GM12892 (cell line): ENCODE data around the gene EFCAB8.

Experiments used
- POLR2A ChIP-seq: IDR thresholded peaks from 2 replicates; pipeline ENCODE4 v1.6.1; 2011; ENCODE audit warnings: low read depth, low read length, control low read depth
- POLR2AphosphoS5 ChIP-seq: IDR thresholded peaks from 2 replicates; pipeline ENCODE4 v1.6.1; 2011; ENCODE audit warnings: low read depth, low read length, control low read depth

DNA sequence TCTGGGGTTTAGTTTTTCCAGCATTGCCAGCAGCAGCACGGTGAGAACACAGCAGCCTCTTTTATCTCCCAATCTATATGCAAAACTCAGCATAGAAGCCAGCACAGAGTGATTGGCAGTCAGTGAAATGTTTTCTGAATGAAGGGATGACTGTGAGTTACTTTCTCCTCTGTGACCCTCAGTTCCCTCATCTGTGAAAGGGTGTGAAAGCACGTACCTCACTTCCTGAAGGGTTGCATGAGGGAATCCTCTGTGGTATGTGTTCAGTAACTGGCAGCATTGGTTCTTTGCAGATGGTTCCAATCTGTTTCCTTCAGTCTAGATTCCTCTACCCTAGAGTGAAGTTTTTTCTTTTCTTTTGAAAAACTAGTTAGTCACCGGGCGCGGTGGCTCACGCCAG lies 40.0 kb downstream of the EFCAB8 start:
- TF ChIP-seq POLR2AphosphoS5 (no peak), POLR2A (no peak)
